Activated CD8-positive, alpha-beta T cell treated with anti-CD3 and anti-CD28 coated beads for 36 hours (primary cell): ENCODE data around the gene TRAF3IP3. TPM values are rescaled to one million over a fixed set of nuclear protein-coding genes. Genes with fewer than 3 reads are reported as not detected.
A peak's percentile ranks its signal among the peaks of the same experiment; 100 is the strongest.

Experiments
- ATAC-seq: fragments of 200-7000 bp; cut with Tn5 transposase; one replicate; pipeline ENCODE4 v1.10.0; 2021; ENCODE audit warnings: mild to moderate bottlenecking, moderate library complexity
- CTCF ChIA-PET: fragments of 350-600 bp; sonication (Branson Sonifier 250); formaldehyde crosslinking; loops from one replicate; lab custom pipeline; 2021; ENCODE audit warnings: antibody characterized with exemption; lab: Charles Lee
- POLR2A ChIA-PET: fragments of 350-600 bp; sonication (Branson Sonifier 250); formaldehyde crosslinking; loops from one replicate; lab custom pipeline; 2021; ENCODE audit warnings: antibody characterized with exemption; lab: Charles Lee
- DNase-seq: peaks from one replicate; pipeline ENCODE4 v3.0.0-alpha.2; 2020
- H3K27ac Mint-ChIP-seq: one replicate; pipeline ENCODE4 v1.8.0; 2021; ENCODE audit warnings: mild to moderate bottlenecking, mixed read lengths
- H3K27me3 Mint-ChIP-seq: one replicate; pipeline ENCODE4 v1.8.0; 2021; ENCODE audit warnings: mixed read lengths
- H3K36me3 Mint-ChIP-seq: one replicate; pipeline ENCODE4 v1.8.0; 2021; ENCODE audit warnings: low read depth, mixed read lengths
- H3K4me1 Mint-ChIP-seq: one replicate; pipeline ENCODE4 v1.8.0; 2021; ENCODE audit warnings: low read depth, mixed read lengths
- H3K4me3 Mint-ChIP-seq: one replicate; pipeline ENCODE4 v1.8.0; 2021; ENCODE audit warnings: mild to moderate bottlenecking, moderate library complexity, mixed read lengths
- H3K9me3 Mint-ChIP-seq: one replicate; pipeline ENCODE4 v1.8.0; 2021; ENCODE audit warnings: mixed read lengths
- CTCF ChIP-seq: fragments of 200-600 bp; IDR thresholded peaks from one replicate; pipeline ENCODE4 v1.8.0; 2022; ENCODE audit warnings: antibody characterized with exemption, mild to moderate bottlenecking
- intact Hi-C: fragments of 100-400 bp; cut with micrococcal nuclease; formaldehyde crosslinking; loops from one replicate; pipeline ENCODE4 v1.10.0; 2022
- total RNA-seq, 2 experiments: library from RNA; stranded (reverse); gene quantifications; one replicate each; pipeline ENCODE4 v1.2.3, GENCODE V29; 2021

TRAF3IP3 gene, protein sequence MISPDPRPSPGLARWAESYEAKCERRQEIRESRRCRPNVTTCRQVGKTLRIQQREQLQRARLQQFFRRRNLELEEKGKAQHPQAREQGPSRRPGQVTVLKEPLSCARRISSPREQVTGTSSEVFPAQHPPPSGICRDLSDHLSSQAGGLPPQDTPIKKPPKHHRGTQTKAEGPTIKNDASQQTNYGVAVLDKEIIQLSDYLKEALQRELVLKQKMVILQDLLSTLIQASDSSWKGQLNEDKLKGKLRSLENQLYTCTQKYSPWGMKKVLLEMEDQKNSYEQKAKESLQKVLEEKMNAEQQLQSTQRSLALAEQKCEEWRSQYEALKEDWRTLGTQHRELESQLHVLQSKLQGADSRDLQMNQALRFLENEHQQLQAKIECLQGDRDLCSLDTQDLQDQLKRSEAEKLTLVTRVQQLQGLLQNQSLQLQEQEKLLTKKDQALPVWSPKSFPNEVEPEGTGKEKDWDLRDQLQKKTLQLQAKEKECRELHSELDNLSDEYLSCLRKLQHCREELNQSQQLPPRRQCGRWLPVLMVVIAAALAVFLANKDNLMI
- total RNA-seq = 100 to 1,000 TPM; 194 TPM

DNA sequence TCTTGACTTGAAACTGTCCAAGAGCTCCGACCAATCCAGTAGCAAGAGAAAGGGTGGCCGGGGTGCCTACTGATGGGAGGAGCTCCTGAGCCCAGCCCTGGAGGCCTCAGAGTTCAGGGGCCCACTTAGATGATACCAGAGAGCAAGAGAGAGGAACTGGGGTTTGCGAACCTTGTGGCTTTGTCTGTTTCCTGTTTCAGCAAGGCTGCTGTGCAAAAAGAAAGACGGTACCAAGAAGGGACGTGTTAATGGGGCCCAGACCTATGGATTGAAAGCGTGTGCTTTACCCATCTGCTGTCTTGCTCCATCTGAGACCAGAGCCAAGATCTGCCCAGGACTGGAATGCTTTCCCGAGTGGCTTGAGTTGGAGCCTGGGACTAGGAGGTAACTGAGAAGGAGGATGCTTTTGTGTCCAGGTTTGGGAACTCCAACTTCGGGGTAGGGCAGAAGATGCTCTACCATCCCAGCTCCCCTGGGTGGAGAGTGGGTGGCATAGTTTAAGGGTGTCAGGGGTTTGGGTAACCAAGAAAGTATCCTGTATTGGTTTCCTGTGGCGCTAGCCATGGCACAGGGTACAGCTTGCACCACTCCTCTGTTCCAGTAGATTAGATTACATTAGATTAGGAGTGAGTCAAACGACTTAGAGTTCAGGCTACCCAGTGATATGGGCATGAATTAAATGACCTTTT, at the start of gene TRAF3IP3:
Gene TRAF3IP3, plus strand, starts transcription at position 128 of the 689 bp plus-strand sequence. CDS start 3,987 bp downstream, outside the sequence.
- no peaks in the 10 kb centered on the region for H3K9me3 Mint-ChIP-seq
- intact Hi-C loops = loop anchor here (1.0 to 2.0 kb wide), 2 partner anchors 12 to 29 kb away; partner anchors contain the start of gene C1orf74
- no peak for TF ChIP-seq CTCF
- ChIA-PET CTCF (interaction anchor here (0.7 to 10.8 kb wide), 12 partner anchors 8 to 187 kb away, joined by 3 to 105 read pairs (median 4); partner anchors contain the start of gene C1orf74), POLR2A (interaction anchor here (0.8 to 13.2 kb wide), 11 partner anchors 8 to 110 kb away, joined by 3 to 242 read pairs (median 4); no protein-coding TSS in a partner anchor)
- peak; percentile 94 for DNase-seq
- H3K4me1 Mint-ChIP-seq = peaks cover 72% of the 10 kb centered on the region
- H3K4me3 Mint-ChIP-seq = peak within 1 kb of the TSS; percentile 91
- peak; percentile 79 for ATAC-seq
- no peaks in the 10 kb centered on the region for H3K27me3 Mint-ChIP-seq
- H3K36me3 Mint-ChIP-seq = peaks cover 46% of the 10 kb centered on the region
- peak within 1 kb of the TSS; percentile 98 for H3K27ac Mint-ChIP-seq

DNA sequence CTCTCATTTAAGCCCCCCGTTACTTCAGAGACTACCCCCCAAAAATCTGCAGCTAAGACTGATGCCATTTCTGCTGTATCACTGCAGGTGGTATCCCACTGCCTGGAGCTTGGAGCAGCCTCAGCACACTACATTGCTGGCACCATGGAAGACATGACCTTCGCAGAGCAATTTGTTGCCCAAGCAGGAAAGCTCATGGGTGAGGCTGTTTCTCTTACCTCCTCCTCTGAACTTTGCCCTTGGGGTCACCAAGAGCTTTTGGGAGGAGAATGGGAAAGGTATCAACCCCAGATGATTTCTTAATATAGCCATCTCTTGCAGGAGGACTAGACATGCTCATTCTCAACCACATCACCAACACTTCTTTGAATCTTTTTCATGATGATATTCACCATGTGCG, 49.2 kb upstream of the TRAF3IP3 start:
- ATAC-seq (no peak), DNase-seq (no peak)
- intact Hi-C loops = loop anchor here (5.0 kb wide), 1 partner anchor 41 kb away; no protein-coding TSS in a partner anchor
- Mint-ChIP-seq H3K36me3 (no peaks in the 10 kb centered on the region), H3K27ac (no peak overlapping the region), H3K9me3 (no peaks in the 10 kb centered on the region), H3K27me3 (no peaks in the 10 kb centered on the region), H3K4me1 (peaks cover 45% of the 10 kb centered on the region), H3K4me3 (no peak overlapping the region)
- CTCF ChIA-PET = interaction anchor here (1.0 to 4.6 kb wide), 5 partner anchors 13 to 41 kb away, joined by 3 to 29 read pairs (median 4); no protein-coding TSS in a partner anchor
- POLR2A ChIA-PET = interaction anchor here (0.7 kb wide), 1 partner anchor 27 kb away, joined by 3 read pairs; no protein-coding TSS in a partner anchor
- no peak for TF ChIP-seq CTCF

GRCh38 chr1:209707308-209707707, 48.5 kb upstream of the TRAF3IP3 start:
- Mint-ChIP-seq H3K9me3 (no peaks in the 10 kb centered on the region), H3K27me3 (no peaks in the 10 kb centered on the region), H3K4me3 (no peak overlapping the region), H3K4me1 (peaks cover 44% of the 10 kb centered on the region), H3K36me3 (no peaks in the 10 kb centered on the region), H3K27ac (no peak overlapping the region)
- ChIA-PET CTCF (interaction anchor here (0.7 to 1.3 kb wide), 5 partner anchors 14 to 500 kb away, joined by 3 to 6 read pairs (median 3); no protein-coding TSS in a partner anchor), POLR2A (interaction anchor here (0.6 to 0.7 kb wide), 2 partner anchors 17 to 77 kb away, joined by 3 read pairs; partner anchors contain the start of gene C1orf74)
- DNase-seq (no peak), ATAC-seq (no peak)
- intact Hi-C loops = loop anchor here (5.0 kb wide), 1 partner anchor 40 kb away; no protein-coding TSS in a partner anchor
- no peak for TF ChIP-seq CTCF

DNA sequence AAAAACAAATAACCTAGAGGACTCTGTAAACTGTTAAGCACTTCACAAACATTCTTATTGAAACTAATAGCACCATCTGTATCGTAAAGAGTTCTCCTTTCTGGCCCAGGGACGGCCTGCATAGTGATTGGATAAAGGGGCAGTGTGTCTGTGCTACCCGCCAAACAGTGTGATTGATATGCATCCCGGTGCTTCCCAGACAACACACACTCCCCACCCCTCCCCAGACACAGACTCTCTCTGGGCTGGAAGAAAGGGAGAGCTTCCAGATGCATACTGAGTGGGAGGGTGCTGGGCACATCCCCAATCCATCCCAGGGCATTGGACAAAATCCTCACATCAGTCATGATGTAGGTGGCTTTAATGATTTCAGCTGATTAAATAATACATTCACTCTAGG, 47.6 kb upstream of the TRAF3IP3 start:
- intact Hi-C loops = loop anchor here (5.0 kb wide), 1 partner anchor 39 kb away; no protein-coding TSS in a partner anchor
- ChIA-PET CTCF (interaction anchor here (1.0 kb wide), 1 partner anchor 12 kb away, joined by 3 read pairs; no protein-coding TSS in a partner anchor), POLR2A (no interaction called here)
- peaks cover 44% of the 10 kb centered on the region for H3K4me1 Mint-ChIP-seq
- ATAC-seq (no peak), DNase-seq (no peak)
- H3K9me3 Mint-ChIP-seq = no peaks in the 10 kb centered on the region
- H3K36me3 Mint-ChIP-seq = no peaks in the 10 kb centered on the region
- H3K27ac Mint-ChIP-seq = no peak overlapping the region
- H3K4me3 Mint-ChIP-seq = no peak overlapping the region
- H3K27me3 Mint-ChIP-seq = no peaks in the 10 kb centered on the region
- TF ChIP-seq CTCF = no peak
